Epithelial cell of esophagus (primary cell): ENCODE results near the gene PTP4A2.

Source experiments
- DNase-seq: peaks from one replicate; pipeline ENCODE4 v3.0.0; 2010; ENCODE audit warnings: low read depth
- H3K4me3 ChIP-seq: 2 replicates; pipeline ENCODE4 v1.5.1; 2011; ENCODE audit warnings: mild to moderate bottlenecking, low read length, control low read depth
- TF ChIP-seq, protein P1 (sequence below): IDR thresholded peaks from 2 replicates; pipeline ENCODE4 v1.5.1; 2011; ENCODE audit warnings: low read depth, mild to moderate bottlenecking, low read length, control low read depth, inconsistent platforms; ENCODE audit not compliant: insufficient read depth; ENCODE audit errors: missing control alignments

PTP4A2 gene

DNA sequence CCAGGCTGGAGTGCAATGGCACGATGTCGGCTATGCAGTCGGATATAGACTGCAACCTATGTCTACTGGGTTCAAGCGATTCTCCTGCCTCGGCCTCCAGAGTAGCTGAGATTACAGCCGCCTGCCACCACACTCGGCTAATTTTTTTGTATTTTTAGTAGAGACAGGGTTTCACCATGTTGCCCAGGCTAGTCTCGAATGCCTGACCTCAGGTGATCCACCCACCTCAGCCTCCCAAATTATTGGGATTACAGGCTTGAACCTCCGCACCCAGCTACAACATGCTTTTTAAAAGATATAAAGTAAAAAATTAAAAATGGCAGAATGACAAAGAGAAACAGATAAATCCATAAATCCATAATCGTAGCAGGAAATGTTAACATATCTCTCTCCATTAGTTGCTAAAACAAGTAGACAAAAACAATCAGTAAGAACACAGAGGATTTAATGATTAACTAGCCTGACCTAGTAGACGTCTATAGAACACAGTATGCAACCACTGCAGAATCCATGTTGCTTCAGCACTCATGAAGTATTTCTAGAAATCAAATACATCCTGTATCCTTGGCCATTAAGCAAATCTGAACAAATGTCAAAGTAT is 62.4 kb downstream of the PTP4A2 start:
- no peak overlapping the region for H3K4me3 ChIP-seq
- TF ChIP-seq, protein P1, sequence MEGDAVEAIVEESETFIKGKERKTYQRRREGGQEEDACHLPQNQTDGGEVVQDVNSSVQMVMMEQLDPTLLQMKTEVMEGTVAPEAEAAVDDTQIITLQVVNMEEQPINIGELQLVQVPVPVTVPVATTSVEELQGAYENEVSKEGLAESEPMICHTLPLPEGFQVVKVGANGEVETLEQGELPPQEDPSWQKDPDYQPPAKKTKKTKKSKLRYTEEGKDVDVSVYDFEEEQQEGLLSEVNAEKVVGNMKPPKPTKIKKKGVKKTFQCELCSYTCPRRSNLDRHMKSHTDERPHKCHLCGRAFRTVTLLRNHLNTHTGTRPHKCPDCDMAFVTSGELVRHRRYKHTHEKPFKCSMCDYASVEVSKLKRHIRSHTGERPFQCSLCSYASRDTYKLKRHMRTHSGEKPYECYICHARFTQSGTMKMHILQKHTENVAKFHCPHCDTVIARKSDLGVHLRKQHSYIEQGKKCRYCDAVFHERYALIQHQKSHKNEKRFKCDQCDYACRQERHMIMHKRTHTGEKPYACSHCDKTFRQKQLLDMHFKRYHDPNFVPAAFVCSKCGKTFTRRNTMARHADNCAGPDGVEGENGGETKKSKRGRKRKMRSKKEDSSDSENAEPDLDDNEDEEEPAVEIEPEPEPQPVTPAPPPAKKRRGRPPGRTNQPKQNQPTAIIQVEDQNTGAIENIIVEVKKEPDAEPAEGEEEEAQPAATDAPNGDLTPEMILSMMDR, result no peak
- no peak for DNase-seq

DNA sequence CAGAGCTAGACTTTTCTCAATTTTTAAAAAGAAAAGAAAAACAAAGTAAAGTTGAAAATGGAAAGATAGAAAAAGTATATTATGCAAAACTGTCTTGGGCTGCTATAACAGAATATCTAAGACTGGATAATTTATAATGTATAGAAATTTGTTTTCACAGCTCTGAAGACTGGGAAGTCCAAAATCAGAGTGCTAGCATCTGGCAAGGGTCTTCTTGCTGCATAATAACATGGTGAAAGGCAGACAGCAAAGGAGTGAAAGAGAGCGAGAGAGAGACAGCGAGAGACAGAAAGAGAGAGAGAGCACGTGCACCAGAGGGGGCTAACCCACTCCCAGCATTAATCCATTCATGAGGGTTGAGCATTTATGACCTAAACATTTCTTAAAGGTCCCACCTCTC is 63.2 kb downstream of the PTP4A2 start:
- DNase-seq, result no peak
- H3K4me3 ChIP-seq, result no peak overlapping the region
- TF ChIP-seq, protein P1, result no peak

DNA sequence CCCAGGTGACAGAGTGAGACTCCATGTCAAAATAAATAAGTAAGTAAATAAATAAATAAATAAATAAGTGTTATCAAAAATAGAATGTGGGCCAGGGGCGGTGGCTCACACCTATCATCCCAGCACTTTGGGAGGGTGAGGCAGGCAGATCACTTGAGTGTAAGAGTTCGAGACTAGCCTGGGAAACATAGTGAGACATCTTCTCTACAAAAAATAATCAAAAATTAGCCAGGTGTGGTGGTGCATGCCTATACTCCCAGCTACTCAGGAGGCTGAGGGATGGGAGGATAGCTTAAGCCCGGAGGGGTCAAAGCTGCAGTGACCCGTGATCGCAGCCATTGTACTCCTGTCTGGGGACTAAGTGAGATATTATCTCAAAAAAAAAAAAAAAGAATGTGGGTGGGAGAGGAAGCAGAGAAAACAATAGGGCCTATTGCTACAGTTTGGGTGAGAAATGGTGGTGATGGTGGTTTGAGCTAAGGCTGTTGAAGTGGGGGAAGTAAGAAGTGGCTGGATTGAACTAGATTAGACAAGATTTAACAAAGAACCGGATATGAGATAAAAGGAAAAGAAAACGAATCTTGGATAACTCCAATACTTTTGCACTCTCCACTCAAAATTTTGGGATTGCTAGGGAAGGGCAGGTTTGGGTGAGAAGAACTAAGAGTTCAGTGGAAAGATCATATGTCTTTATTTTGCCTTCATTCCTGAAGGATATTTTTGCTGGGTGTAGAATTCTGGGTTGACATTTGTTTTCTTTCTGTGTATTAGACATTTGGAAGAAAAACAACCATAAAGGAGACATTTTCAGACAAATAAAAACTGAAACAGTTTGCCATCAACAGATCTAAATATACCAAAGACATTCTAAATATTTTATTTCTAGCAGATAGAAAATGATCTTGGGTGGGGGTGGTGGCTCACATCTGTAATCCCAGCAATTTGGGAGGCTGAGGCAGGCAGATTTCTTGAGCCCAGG is 65.2 kb downstream of the PTP4A2 start:
- DNase-seq, result no peak
- TF ChIP-seq, protein P1, result no peak
- no peak overlapping the region for H3K4me3 ChIP-seq

DNA sequence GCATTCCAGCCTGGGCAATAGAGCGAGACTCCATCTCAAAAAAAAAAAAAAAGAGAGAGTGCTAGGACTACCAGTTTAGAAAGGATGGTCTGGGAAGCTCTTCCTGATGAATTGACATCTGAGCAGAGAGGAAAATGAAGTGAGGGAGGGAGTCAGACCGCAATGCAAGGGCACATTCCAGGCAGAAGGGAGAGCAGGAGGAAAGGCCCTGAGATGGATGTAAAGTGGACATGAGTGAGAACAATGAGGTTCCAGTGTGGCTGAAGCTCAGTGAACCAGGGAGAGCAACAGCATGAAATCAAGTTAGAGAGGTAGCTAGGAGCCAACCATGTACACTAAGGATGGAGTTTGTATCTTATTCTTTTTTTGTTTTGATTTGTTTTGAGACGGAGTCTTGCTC is 66.5 kb downstream of the PTP4A2 start:
- no peak overlapping the region for H3K4me3 ChIP-seq
- no peak for DNase-seq
- TF ChIP-seq, protein P1, result no peak

DNA sequence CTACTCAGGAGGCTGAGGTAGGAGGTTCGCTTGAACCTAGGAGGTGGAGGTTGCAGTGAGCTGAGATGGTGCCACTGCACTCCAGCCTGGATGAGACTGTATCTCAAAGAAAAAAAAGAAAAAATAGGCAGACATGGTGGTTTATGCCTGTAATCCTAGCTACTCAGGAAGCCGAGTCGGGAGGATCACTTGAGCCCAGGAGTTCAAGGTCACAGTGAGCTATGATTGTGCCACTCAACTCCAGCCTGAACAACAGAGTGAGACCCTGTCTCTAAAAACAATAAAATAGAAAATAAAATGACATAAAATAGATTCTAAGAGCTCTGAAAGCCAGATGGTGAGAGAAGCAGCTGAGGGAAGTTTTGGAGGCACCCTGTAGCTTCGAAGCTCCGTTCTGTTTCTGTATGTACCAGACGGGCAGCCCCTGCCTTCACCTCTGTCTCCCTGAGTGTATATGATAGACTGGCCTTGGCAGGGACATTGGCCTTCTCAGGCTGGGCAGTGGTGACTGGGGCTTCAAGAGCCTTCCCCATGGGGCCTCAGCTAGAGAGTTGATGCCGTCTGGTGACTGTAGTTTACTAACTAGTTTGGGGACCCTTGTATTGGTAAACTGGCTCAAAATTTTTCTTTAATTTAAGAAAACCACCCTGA is 68.0 kb downstream of the PTP4A2 start:
- DNase-seq, result no peak
- H3K4me3 ChIP-seq, result no peak overlapping the region
- TF ChIP-seq, protein P1, result no peak

DNA sequence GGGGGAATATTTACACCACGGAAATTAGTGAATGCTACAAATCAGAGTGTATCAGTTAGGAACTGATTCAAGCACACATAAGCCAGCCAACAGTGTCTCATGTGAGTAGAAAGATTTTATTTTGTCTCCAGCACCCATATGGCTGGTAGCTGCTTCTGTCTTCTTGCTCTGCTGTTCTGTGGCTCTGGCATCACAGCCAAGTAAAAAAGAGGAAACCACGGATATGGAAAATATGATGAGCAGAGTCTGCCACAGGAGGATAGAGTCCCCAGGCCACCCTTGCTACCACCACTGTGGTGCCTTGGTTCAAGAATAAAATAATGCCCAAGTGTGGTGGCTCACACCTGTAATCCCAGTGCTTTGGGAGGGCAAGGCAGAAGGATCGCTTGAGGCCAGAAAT is 68.7 kb downstream of the PTP4A2 start:
- DNase-seq, result no peak
- H3K4me3 ChIP-seq, result no peak overlapping the region
- TF ChIP-seq, protein P1, result no peak
